ENCODE results near the gene ATP8A1.

DNA sequence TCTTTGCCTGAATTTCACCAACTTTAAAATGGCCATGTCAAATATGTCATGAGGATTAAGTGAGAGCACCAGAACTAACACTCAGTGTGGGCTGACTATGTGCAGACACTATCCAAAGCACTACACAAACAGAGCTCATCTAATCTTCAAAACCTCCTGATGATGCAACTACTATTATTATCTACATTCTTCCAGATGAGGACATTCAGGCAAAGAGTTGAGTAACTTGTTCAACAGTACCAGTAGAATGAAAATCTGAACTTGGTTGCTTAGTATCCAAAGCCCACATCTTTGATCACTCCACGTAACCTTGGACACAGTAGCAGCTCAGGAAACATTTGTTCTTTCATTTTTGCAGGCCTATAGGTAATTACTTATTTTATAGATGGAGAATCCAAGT, 90.1 kb downstream of the ATP8A1 start:
- TF ChIP-seq, protein P1, sequence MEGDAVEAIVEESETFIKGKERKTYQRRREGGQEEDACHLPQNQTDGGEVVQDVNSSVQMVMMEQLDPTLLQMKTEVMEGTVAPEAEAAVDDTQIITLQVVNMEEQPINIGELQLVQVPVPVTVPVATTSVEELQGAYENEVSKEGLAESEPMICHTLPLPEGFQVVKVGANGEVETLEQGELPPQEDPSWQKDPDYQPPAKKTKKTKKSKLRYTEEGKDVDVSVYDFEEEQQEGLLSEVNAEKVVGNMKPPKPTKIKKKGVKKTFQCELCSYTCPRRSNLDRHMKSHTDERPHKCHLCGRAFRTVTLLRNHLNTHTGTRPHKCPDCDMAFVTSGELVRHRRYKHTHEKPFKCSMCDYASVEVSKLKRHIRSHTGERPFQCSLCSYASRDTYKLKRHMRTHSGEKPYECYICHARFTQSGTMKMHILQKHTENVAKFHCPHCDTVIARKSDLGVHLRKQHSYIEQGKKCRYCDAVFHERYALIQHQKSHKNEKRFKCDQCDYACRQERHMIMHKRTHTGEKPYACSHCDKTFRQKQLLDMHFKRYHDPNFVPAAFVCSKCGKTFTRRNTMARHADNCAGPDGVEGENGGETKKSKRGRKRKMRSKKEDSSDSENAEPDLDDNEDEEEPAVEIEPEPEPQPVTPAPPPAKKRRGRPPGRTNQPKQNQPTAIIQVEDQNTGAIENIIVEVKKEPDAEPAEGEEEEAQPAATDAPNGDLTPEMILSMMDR (IDR thresholded peaks at IDR 0.05): no peak
- TF ChIP-seq POLR2A (IDR thresholded peaks at IDR 0.05): no peak

Data from body of pancreas (tissue), 4 donors.